Peyer's patch (tissue), 4 donors: ENCODE results near the gene CHRNB2. TPM values are rescaled to one million over a fixed set of nuclear protein-coding genes. Genes with fewer than 3 reads are reported as not detected.

Experiments used
- DNase-seq, 3 donors: peaks; one replicate each; pipeline ENCODE4 v3.0.0-alpha.2; 2017 to 2019
- H3K27ac ChIP-seq, 4 donors: fragments of 200-600 bp; sonication (generic); one replicate each; pipeline ENCODE4 v1.5.1; 2016 to 2019
- H3K27me3 ChIP-seq, 2 donors: fragments of 200-600 bp; sonication (generic); one replicate each; pipeline ENCODE4 v1.5.1; 2019
- H3K36me3 ChIP-seq, 3 donors: fragments of 200-600 bp; sonication (generic); one replicate each; pipeline ENCODE4 v1.5.1; 2016 to 2019
- H3K4me1 ChIP-seq, 4 donors: fragments of 200-600 bp; sonication (generic); one replicate each; pipeline ENCODE4 v1.5.1; 2016 to 2019
- H3K4me3 ChIP-seq, 4 donors: fragments of 200-600 bp; sonication (generic); 1 replicate in 3 of 4; 2 replicates in 1 of 4; pipeline ENCODE4 v1.5.1; 2016 to 2019; ENCODE audit warnings: mild to moderate bottlenecking in 1 of 4
- H3K9me3 ChIP-seq, 4 donors: fragments of 200-600 bp; sonication (generic); one replicate each; pipeline ENCODE4 v1.5.1; 2016 to 2019; ENCODE audit warnings: mild to moderate bottlenecking in 1 of 4
- CTCF ChIP-seq, 6 experiments: fragments of 450-650 bp in 4 of 6; fragments of 200-600 bp in 2 of 6; sonication (generic) in 1 of 6; IDR thresholded peaks; one replicate each; pipeline ENCODE4 v1.5.1; 2017 to 2019; ENCODE audit warnings: antibody characterized with exemption in 6 of 6, mild to moderate bottlenecking in 3 of 6, moderate library complexity in 1 of 6
- POLR2A ChIP-seq, 2 donors: fragments of 450-650 bp; IDR thresholded peaks; one replicate each; pipeline ENCODE4 v1.5.1; 2017; ENCODE audit warnings: antibody characterized with exemption in 2 of 2, mild to moderate bottlenecking in 2 of 2, moderate library complexity in 2 of 2
- total RNA-seq, 4 donors: library from RNA; depleted of rRNA; stranded (reverse); fragments of >200 nt; gene quantifications; one replicate each; pipeline ENCODE4 v1.1.0, GENCODE V29; 2016

CHRNB2 gene
- total RNA-seq, 4 donors from 2014 or later: 0.27 to 0.53 (median 0.47) TPM; not detected in 1

GRCh38 chr1:154598871-154599635 lies 31.5 kb downstream of the CHRNB2 start:
- TF ChIP-seq CTCF (IDR thresholded peaks at IDR 0.05): no peak
- no peak for TF ChIP-seq POLR2A (IDR thresholded peaks at IDR 0.05)
- peaks cover 0 to 13% (median 0%) of the 10 kb centered on the region in 4 donors for H3K4me1 ChIP-seq
- no peaks in the 10 kb centered on the region for H3K27me3 ChIP-seq
- no peak for DNase-seq
- H3K27ac ChIP-seq: no peak overlapping the region
- no peak overlapping the region for H3K4me3 ChIP-seq
- peaks cover 0 to 87% (median 0%) of the 10 kb centered on the region in 3 donors for H3K36me3 ChIP-seq
- H3K9me3 ChIP-seq: no peaks in the 10 kb centered on the region

- H3K27ac ChIP-seq: no peak overlapping the region
- TF ChIP-seq POLR2A (IDR thresholded peaks at IDR 0.05) (no peak), CTCF (IDR thresholded peaks at IDR 0.05) (no peak)
These were observed 32.1 kb downstream of the CHRNB2 start for GRCh38 chr1:154599658-154600057.

GRCh38 chr1:154603317-154603716 lies 35.7 kb downstream of the CHRNB2 start:
- no peaks in the 10 kb centered on the region for H3K27me3 ChIP-seq
- H3K9me3 ChIP-seq: no peaks in the 10 kb centered on the region
- no peak for DNase-seq
- H3K36me3 ChIP-seq: peaks cover 0 to 44% (median 0%) of the 10 kb centered on the region in 3 donors
- peaks cover 0 to 44% (median 3%) of the 10 kb centered on the region in 4 donors for H3K4me1 ChIP-seq
- TF ChIP-seq POLR2A (IDR thresholded peaks at IDR 0.05) (no peak), CTCF (IDR thresholded peaks at IDR 0.05) (no peak)
- H3K27ac ChIP-seq: no peak overlapping the region
- no peak overlapping the region for H3K4me3 ChIP-seq

More at GRCh38 chr1:154599658-154600057, 32.1 kb downstream of the CHRNB2 start:
- Histone ChIP-seq H3K9me3 (no peaks in the 10 kb centered on the region), H3K4me1 (peaks cover 0 to 19% (median 0%) of the 10 kb centered on the region in 4 donors), H3K36me3 (peaks cover 0 to 81% (median 0%) of the 10 kb centered on the region in 3 donors), H3K27me3 (no peaks in the 10 kb centered on the region), H3K4me3 (no peak overlapping the region)
- DNase-seq: no peak

GRCh38 chr1:154605534-154605933 lies 38.0 kb downstream of the CHRNB2 start:
- H3K27ac ChIP-seq: no peak overlapping the region
- H3K36me3 ChIP-seq: peaks cover 0 to 26% (median 0%) of the 10 kb centered on the region in 3 donors
- no peak for DNase-seq
- H3K9me3 ChIP-seq: no peaks in the 10 kb centered on the region
- H3K4me3 ChIP-seq: no peak overlapping the region
- H3K27me3 ChIP-seq: no peaks in the 10 kb centered on the region
- TF ChIP-seq POLR2A (IDR thresholded peaks at IDR 0.05) (no peak), CTCF (IDR thresholded peaks at IDR 0.05) (no peak)
- peaks cover 0 to 53% (median 9%) of the 10 kb centered on the region in 4 donors for H3K4me1 ChIP-seq

GRCh38 chr1:154607106-154607608 lies 39.6 kb downstream of the CHRNB2 start:
- Histone ChIP-seq H3K9me3 (no peaks in the 10 kb centered on the region), H3K4me1 (peaks cover 0 to 53% (median 9%) of the 10 kb centered on the region in 4 donors), H3K4me3 (peak overlapping the region; percentile 70 to 98 (median 88)), H3K27me3 (no peaks in the 10 kb centered on the region), H3K36me3 (peaks cover 0 to 9% (median 0%) of the 10 kb centered on the region in 3 donors), H3K27ac (peak overlapping the region; percentile 92 to 98 (median 96))
- DNase-seq: no peak
- no peak for TF ChIP-seq CTCF (IDR thresholded peaks at IDR 0.05)
